ENCODE data around the gene ZC3H12A. TPM values are rescaled to one million over a fixed set of nuclear protein-coding genes. Genes with fewer than 3 reads are reported as not detected.

ZC3H12A gene
- total RNA-seq, 2 experiments from 2014 or later: 164 to 165 TPM

GRCh38 chr1:37442139-37442538, 32.2 kb upstream of the ZC3H12A start:
- no peaks in the 10 kb centered on the region for H3K36me3 Mint-ChIP-seq (ENCODE audit: low read depth)
- H3K4me3 Mint-ChIP-seq: no peak overlapping the region
- TF ChIP-seq CTCF (IDR thresholded peaks at IDR 0.05): no peak
- CTCF ChIA-PET: no interaction called here
- Histone ChIP-seq H3K4me1 (ENCODE audit: insufficient read depth, low read length) (no peaks in the 10 kb centered on the region), H3K9me3 (ENCODE audit: control insufficient read depth in 1 of 2, insufficient read depth in 1 of 2, low read length in 2 of 2) (no peaks in the 10 kb centered on the region), H3K4me3 (ENCODE audit: low read length) (no peak overlapping the region), H3K27ac (ENCODE audit: low read depth in 1 of 2, low read length in 2 of 2) (no peak overlapping the region), H3K27me3 (ENCODE audit: control insufficient read depth in 1 of 2, insufficient read depth in 2 of 2, low read length in 2 of 2) (peaks cover 0 to 7% of the 10 kb centered on the region in 2 experiments), H3K36me3 (ENCODE audit: insufficient read depth, low read length) (no peaks in the 10 kb centered on the region)
- no peak for DNase-seq
- POLR2A ChIA-PET: no interaction called here
- ATAC-seq (ENCODE audit: poor library complexity): no peak
- H3K27me3 Mint-ChIP-seq: peaks cover 5% of the 10 kb centered on the region
- no peak overlapping the region for H3K27ac Mint-ChIP-seq
- intact Hi-C loops (cut with DNase I, micrococcal nuclease): no loop called here
- no peaks in the 10 kb centered on the region for H3K4me1 Mint-ChIP-seq (ENCODE audit: low read depth)
- H3K9me3 Mint-ChIP-seq: no peaks in the 10 kb centered on the region

- ATAC-seq (ENCODE audit: poor library complexity): no peak
- no peak overlapping the region for H3K4me3 ChIP-seq (ENCODE audit: low read length)
- TF ChIP-seq CTCF (IDR thresholded peaks at IDR 0.05): no peak
- Mint-ChIP-seq H3K36me3 (ENCODE audit: low read depth) (no peaks in the 10 kb centered on the region), H3K4me1 (ENCODE audit: low read depth) (no peaks in the 10 kb centered on the region), H3K27ac (no peak overlapping the region), H3K27me3 (peaks cover 4% of the 10 kb centered on the region), H3K9me3 (no peaks in the 10 kb centered on the region), H3K4me3 (no peak overlapping the region)
- H3K4me1 ChIP-seq (ENCODE audit: insufficient read depth, low read length): no peaks in the 10 kb centered on the region
- no peaks in the 10 kb centered on the region for H3K9me3 ChIP-seq (ENCODE audit: control insufficient read depth in 1 of 2, insufficient read depth in 1 of 2, low read length in 2 of 2)
- H3K27me3 ChIP-seq (ENCODE audit: control insufficient read depth in 1 of 2, insufficient read depth in 2 of 2, low read length in 2 of 2): peaks cover 0 to 6% of the 10 kb centered on the region in 2 experiments
- CTCF ChIA-PET: no interaction called here
- no peak overlapping the region for H3K27ac ChIP-seq (ENCODE audit: low read depth in 1 of 2, low read length in 2 of 2)
- DNase-seq: no peak
- POLR2A ChIA-PET: no interaction called here
- no peaks in the 10 kb centered on the region for H3K36me3 ChIP-seq (ENCODE audit: insufficient read depth, low read length)
- intact Hi-C loops (cut with DNase I, micrococcal nuclease): no loop called here
Observed at GRCh38 chr1:37442644-37443043, 31.7 kb upstream of the ZC3H12A start.

GRCh38 chr1:37446874-37447273, 27.5 kb upstream of the ZC3H12A start:
- Histone ChIP-seq H3K36me3 (ENCODE audit: insufficient read depth, low read length) (no peaks in the 10 kb centered on the region), H3K27me3 (ENCODE audit: control insufficient read depth in 1 of 2, insufficient read depth in 2 of 2, low read length in 2 of 2) (peaks cover 0 to 3% of the 10 kb centered on the region in 2 experiments), H3K4me1 (ENCODE audit: insufficient read depth, low read length) (peaks cover 10% of the 10 kb centered on the region), H3K9me3 (ENCODE audit: control insufficient read depth in 1 of 2, insufficient read depth in 1 of 2, low read length in 2 of 2) (no peaks in the 10 kb centered on the region), H3K27ac (ENCODE audit: low read depth in 1 of 2, low read length in 2 of 2) (no peak overlapping the region), H3K4me3 (ENCODE audit: low read length) (no peak overlapping the region)
- ChIA-PET CTCF (no interaction called here), POLR2A (no interaction called here)
- Mint-ChIP-seq H3K36me3 (ENCODE audit: low read depth) (no peaks in the 10 kb centered on the region), H3K27me3 (no peaks in the 10 kb centered on the region), H3K4me1 (ENCODE audit: low read depth) (peaks cover 14% of the 10 kb centered on the region), H3K4me3 (no peak overlapping the region), H3K9me3 (no peaks in the 10 kb centered on the region), H3K27ac (no peak overlapping the region)
- DNase-seq (no peak), ATAC-seq (ENCODE audit: poor library complexity) (no peak)
- TF ChIP-seq CTCF (IDR thresholded peaks at IDR 0.05): no peak
- intact Hi-C loops (cut with DNase I, micrococcal nuclease): no loop called here

All from CD4-positive, alpha-beta T cell (primary cell).